HepG2 (cell line): ENCODE data around the gene AHSG. TPM values are rescaled to one million over a fixed set of nuclear protein-coding genes. Genes with fewer than 3 reads are reported as not detected.
A peak's percentile ranks its signal among the peaks of the same experiment; 100 is the strongest.

Experiments
- ARNT2 ChIP-seq: sonication (generic); formaldehyde crosslinking; IDR thresholded peaks from 2 replicates; pipeline ENCODE4 v1.8.0; 2022; ENCODE audit warnings: mild to moderate bottlenecking, low read depth, missing genetic modification reagents, moderate library complexity
- BCL6 ChIP-seq: IDR thresholded peaks from 2 replicates; pipeline ENCODE4 v1.6.1; 2016; ENCODE audit warnings: missing genetic modification reagents, missing compliant biosample characterization
- BCLAF1 ChIP-seq: fragments of 450-650 bp; IDR thresholded peaks from 2 replicates; pipeline ENCODE4 v1.6.1; 2017; ENCODE audit warnings: mild to moderate bottlenecking
- FOXK2 ChIP-seq: fragments of 450-650 bp; IDR thresholded peaks from 2 replicates; pipeline ENCODE4 v1.6.1; 2016
- ISL2 ChIP-seq: sonication (generic); formaldehyde crosslinking; IDR thresholded peaks from 2 replicates; pipeline ENCODE4 v1.5.0; 2020; ENCODE audit warnings: missing genetic modification reagents
- JARID2 ChIP-seq: sonication (generic); formaldehyde crosslinking; IDR thresholded peaks from 2 replicates; pipeline ENCODE4 v1.8.1; 2023; ENCODE audit warnings: missing genetic modification reagents, inconsistent platforms; ENCODE audit not compliant: insufficient replicate concordance
- NFE2L2 ChIP-seq: fragments of 150-350 bp; IDR thresholded peaks from 2 replicates; pipeline ENCODE4 v1.6.1; 2014; ENCODE audit warnings: low read length
- NR2F2 ChIP-seq: IDR thresholded peaks from 2 replicates; pipeline ENCODE4 v1.6.1; 2012; ENCODE audit warnings: low read depth, inconsistent platforms, borderline replicate concordance
- SOX5 ChIP-seq: IDR thresholded peaks from 2 replicates; pipeline ENCODE4 v1.6.1; 2016; ENCODE audit warnings: borderline replicate concordance
- SYNCRIP ChIP-seq: fragments of 200-400 bp; formaldehyde crosslinking; IDR thresholded peaks from 2 replicates; pipeline ENCODE4 v1.6.1; 2018; ENCODE audit warnings: mild to moderate bottlenecking, low read depth, low read length; ENCODE audit not compliant: insufficient read depth
- TAF15 ChIP-seq: fragments of 200-400 bp; formaldehyde crosslinking; IDR thresholded peaks from one replicate; pipeline ENCODE4 v1.6.1; 2018; ENCODE audit warnings: mild to moderate bottlenecking, low read depth, low read length; ENCODE audit not compliant: poor library complexity, severe bottlenecking
- TCF7L2 ChIP-seq: IDR thresholded peaks from 2 replicates; pipeline ENCODE4 v1.6.1; 2011; ENCODE audit warnings: mild to moderate bottlenecking, low read depth, low read length, moderate library complexity
- THAP8 ChIP-seq: sonication (generic); formaldehyde crosslinking; IDR thresholded peaks from 2 replicates; pipeline ENCODE4 v1.5.1; 2020; ENCODE audit warnings: missing genetic modification reagents, mild to moderate bottlenecking, borderline replicate concordance
- XRCC5 ChIP-seq: fragments of 200-400 bp; formaldehyde crosslinking; optimal IDR thresholded peaks from 2 replicates; pipeline ENCODE3; 2017; ENCODE audit warnings: mild to moderate bottlenecking, low read length
- ZBTB34 ChIP-seq: sonication (generic); formaldehyde crosslinking; IDR thresholded peaks from 2 replicates; pipeline ENCODE4 v1.8.0; 2022; ENCODE audit warnings: mild to moderate bottlenecking, missing genetic modification reagents
- ZGPAT ChIP-seq: IDR thresholded peaks from 2 replicates; pipeline ENCODE4 v1.6.1; 2016; ENCODE audit warnings: mild to moderate bottlenecking
- ZKSCAN1 ChIP-seq: fragments of 150-350 bp; IDR thresholded peaks from 2 replicates; pipeline ENCODE4 v1.6.1; 2014; ENCODE audit warnings: low read length
- ZKSCAN8 ChIP-seq: IDR thresholded peaks from 2 replicates; pipeline ENCODE4 v1.6.1; 2016; ENCODE audit warnings: borderline replicate concordance, missing genetic modification reagents, missing compliant biosample characterization
- ZNF264 ChIP-seq: sonication (generic); formaldehyde crosslinking; IDR thresholded peaks from 2 replicates; pipeline ENCODE4 v1.4.0; 2020; ENCODE audit warnings: missing genetic modification reagents
- ZNF432 ChIP-seq: sonication (generic); formaldehyde crosslinking; IDR thresholded peaks from 2 replicates; pipeline ENCODE4 v1.5.0; 2020; ENCODE audit warnings: missing genetic modification reagents, mild to moderate bottlenecking, borderline replicate concordance
- ZNF75D ChIP-seq: sonication (generic); formaldehyde crosslinking; IDR thresholded peaks from 2 replicates; pipeline ENCODE4 v1.8.1; 2023; ENCODE audit warnings: missing genetic modification reagents, mild to moderate bottlenecking, borderline replicate concordance
- ZNF788 ChIP-seq: sonication (generic); formaldehyde crosslinking; IDR thresholded peaks from 2 replicates; pipeline ENCODE4 v1.5.0; 2020; ENCODE audit warnings: mild to moderate bottlenecking, missing genetic modification reagents, borderline replicate concordance
- ZSCAN9 ChIP-seq: IDR thresholded peaks from 2 replicates; pipeline ENCODE4 v1.6.1; 2016; ENCODE audit warnings: borderline replicate concordance
- polyA plus RNA-seq, 8 experiments: library from polyadenylated mRNA; depleted of rRNA in 3 of 8; stranded (reverse) in 7 of 8; unstranded in 1 of 8; fragments of >200 nt; fragmentation: Illumina TruSeq in 4 of 8; extraction: Trizol in 4 of 8; gene quantifications; 2 replicates each; pipeline versions ENCODE4 v1.2.1 to v1.2.3, GENCODE V29; 2011 to 2016; ENCODE audit warnings: low read depth in 4 of 8, missing spikeins in 1 of 8, mixed read lengths in 1 of 8; ENCODE audit not compliant: insufficient read depth in 1 of 8
- total RNA-seq, 5 experiments: library from RNA; depleted of rRNA; stranded (reverse); fragments of >200 nt; fragmentation: Illumina TruSeq; extraction: Trizol; gene quantifications; 2 replicates each; pipeline ENCODE4 v1.2.3, GENCODE V29; 2016; ENCODE audit warnings: low read depth in 1 of 5

Gene AHSG
- total and polyA plus RNA-seq, 2 of the 13 experiments (the other 11 are each of a cell fraction or from before 2014, with no cell fraction given) = 2,043 to 19,152 TPM

GRCh38 chr3:186620213-186621092 is 7.6 kb downstream of the AHSG start (continued):
- TF ChIP-seq ZGPAT (CRISPR knock-in tag) (no peak), BCL6 (CRISPR knock-in tag) (no peak), SYNCRIP (no peak), ZNF264 (CRISPR knock-in tag) (peak; percentile 64), ZKSCAN1 (no peak), TCF7L2 (no peak), SOX5 (CRISPR knock-in tag) (no peak; the same call in 1 of the 2 replicates), FOXK2 (no peak), ZNF788 (CRISPR knock-in tag) (no peak), JARID2 (CRISPR knock-in tag) (no peak), ARNT2 (CRISPR knock-in tag) (peak; percentile 83), NFE2L2 (no peak), ZSCAN9 (CRISPR knock-in tag) (no peak; the same call in 1 of the 2 replicates), THAP8 (CRISPR knock-in tag) (peak; percentile 75; the same call in 1 of the 2 replicates), NR2F2 (no peak), ZNF432 (CRISPR knock-in tag) (no peak), XRCC5 (no peak), ZBTB34 (CRISPR knock-in tag) (peak; percentile 91), TAF15 (peak; percentile 72), ZKSCAN8 (CRISPR knock-in tag) (no peak), BCLAF1 (no peak), ISL2 (CRISPR knock-in tag) (peak; percentile 48; the same call in 1 of the 2 replicates), ZNF75D (no peak)
